GM06990 (cell line): ENCODE data around the gene SEPTIN8.
A peak's percentile ranks its signal among the peaks of the same experiment; 100 is the strongest.

Experiments
- DNase-seq: peaks from one replicate; pipeline ENCODE4 v3.0.0-alpha.2; 2011; ENCODE audit not compliant: insufficient read length; ENCODE audit errors: extremely low read depth
- H3K27me3 ChIP-seq: replicated peaks from 2 replicates; pipeline ENCODE4 v1.6.0; 2011; ENCODE audit warnings: low read length; ENCODE audit not compliant: control insufficient read depth, insufficient read depth
- H3K36me3 ChIP-seq: 2 replicates; pipeline ENCODE4 v1.5.1; 2011; ENCODE audit warnings: low read length; ENCODE audit not compliant: control insufficient read depth, insufficient read depth
- H3K4me3 ChIP-seq: replicated peaks from 2 replicates; pipeline ENCODE4 v1.5.1; 2011; ENCODE audit warnings: low read depth, mild to moderate bottlenecking, control low read depth, low read length
- CTCF ChIP-seq: IDR thresholded peaks from 2 replicates; pipeline ENCODE4 v1.5.1; 2011; ENCODE audit warnings: low read length, control low read depth, mild to moderate bottlenecking, inconsistent platforms; ENCODE audit not compliant: insufficient read depth, poor library complexity, severe bottlenecking

SEPTIN8 gene

DNA sequence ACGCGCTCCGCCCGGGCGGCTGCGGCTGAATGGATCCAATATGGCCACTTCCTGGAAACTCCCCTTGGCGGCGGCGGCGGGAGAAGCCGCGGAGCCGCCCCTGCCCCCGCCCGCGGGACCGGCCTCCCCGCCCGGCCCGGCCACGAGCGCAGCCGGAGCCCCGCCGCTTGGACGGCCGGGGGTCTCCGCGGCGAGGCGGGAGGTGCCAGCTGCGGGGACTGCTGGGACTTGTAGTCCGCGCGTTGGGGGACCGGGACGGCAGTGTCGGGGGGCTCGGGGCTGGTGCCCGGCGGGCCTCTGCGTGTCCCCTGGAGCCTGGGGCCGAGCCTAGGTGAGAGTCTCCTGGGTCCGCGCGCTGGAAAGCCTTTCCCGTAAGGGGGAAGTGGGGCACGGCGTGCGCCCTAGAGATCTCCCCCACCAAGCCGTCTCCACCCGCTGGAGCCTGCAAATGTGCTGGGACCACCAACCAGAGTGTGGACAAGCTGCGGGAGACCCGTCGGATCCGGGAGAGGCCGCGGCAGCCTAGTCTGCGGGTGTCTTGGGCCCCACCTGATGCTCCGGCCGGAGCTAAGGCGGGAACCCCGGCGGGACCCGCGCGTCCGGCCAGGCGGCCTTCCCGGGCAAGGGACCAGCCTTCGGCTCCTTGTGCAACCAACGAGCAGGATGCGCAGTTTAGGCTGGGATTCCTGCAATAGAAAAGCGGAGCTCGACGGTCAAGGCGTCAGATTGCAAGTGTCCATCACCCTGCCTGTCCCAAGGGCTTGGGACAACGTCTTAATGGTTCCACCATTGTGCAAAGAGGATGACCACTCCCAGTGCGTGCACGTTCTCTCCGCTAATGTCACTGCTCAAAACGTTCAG is at the start of gene SEPTIN8:
Gene SEPTIN8, minus strand, starts transcription at position 31 of the 861 bp plus-strand sequence. CDS start 102 bp downstream, outside the sequence.
- no peaks in the 10 kb centered on the region; the same call in 1 of the 2 replicates for H3K36me3 ChIP-seq
- no peak for TF ChIP-seq CTCF
- H3K27me3 ChIP-seq: no peaks in the 10 kb centered on the region
- H3K4me3 ChIP-seq: peak within 1 kb of the TSS; percentile 84
- peak; percentile 68 for DNase-seq

- Histone ChIP-seq H3K4me3 (no peak overlapping the region), H3K27me3 (no peaks in the 10 kb centered on the region; the same call in 1 of the 2 replicates), H3K36me3 (no peaks in the 10 kb centered on the region)
- DNase-seq: no peak
- no peak for TF ChIP-seq CTCF
These were observed 49.5 kb upstream of the SEPTIN8 start for GRCh38 chr5:132826424-132827082.

DNA sequence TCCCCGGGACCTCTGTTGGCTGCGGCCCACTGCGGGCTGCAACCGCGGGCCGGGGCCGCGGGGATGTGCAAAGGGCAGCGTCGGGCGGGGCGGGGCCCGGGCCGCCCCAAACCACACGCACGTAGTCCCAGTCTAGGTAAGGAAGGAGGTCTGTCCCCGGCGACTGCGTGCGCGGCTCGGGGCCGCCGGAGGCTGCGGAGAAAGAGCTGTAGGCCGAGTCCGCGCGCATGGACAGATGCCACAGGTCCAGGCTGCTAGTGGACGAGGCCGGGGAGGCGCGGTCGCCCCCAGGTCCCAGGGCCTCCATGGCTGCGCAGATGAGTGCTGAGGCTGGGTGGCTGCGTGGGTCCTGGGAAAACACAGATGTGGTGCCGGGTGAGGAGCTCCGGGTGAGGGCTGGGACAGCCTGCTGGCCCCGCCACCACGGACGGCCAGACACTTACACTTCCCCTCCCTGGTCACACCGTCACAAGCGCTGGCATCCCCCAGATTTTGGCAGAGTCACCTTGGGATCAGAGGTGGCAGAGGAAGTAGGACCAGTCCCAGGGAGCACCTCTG is 48.9 kb upstream of the SEPTIN8 start:
- no peak for DNase-seq
- H3K27me3 ChIP-seq: no peaks in the 10 kb centered on the region; the same call in 1 of the 2 replicates
- no peaks in the 10 kb centered on the region for H3K36me3 ChIP-seq
- no peak overlapping the region for H3K4me3 ChIP-seq
- TF ChIP-seq CTCF: no peak

DNA sequence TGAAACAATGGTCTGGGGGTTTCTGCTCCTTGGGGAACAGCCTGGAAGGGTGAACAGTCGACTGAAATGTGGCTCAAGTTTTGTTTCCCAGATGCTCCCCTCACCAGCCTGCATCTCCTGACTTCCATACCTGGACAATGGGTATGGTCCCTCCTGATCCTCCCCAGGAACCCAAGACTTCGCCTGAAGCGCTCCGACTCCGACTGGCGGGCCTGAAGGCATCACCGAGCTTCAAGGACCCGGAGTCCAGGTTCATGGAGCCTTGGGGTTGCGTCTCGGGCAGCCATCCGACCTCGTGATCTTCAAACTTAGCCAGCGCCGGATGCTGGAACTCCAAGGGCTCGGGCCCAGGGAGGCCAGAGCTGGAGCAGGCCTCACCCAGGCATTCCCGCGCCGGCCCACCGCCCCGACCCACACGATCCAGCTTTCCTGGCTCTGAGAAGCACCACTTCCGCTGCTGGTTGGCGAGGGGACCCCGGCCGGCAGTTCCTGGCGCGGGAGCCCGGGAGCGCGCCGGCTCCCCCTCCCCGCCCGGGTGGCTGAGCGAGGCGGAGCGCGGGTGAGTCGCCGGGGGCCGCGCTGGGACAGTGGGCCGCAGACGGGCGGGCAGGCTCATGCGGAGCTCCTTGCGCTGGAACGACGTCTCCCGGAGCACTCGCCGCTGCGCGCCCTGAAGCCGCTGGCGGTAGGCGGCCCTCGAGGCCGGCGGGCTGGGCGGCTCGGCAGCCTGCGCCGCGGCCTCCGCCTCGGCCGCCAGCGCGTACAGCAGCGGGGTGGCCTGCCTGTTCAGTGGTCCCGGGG is 48.2 kb upstream of the SEPTIN8 start:
- H3K4me3 ChIP-seq: no peak overlapping the region
- no peaks in the 10 kb centered on the region; the same call in 1 of the 2 replicates for H3K27me3 ChIP-seq
- no peak for TF ChIP-seq CTCF
- H3K36me3 ChIP-seq: no peaks in the 10 kb centered on the region
- peak; percentile 47 for DNase-seq

DNA sequence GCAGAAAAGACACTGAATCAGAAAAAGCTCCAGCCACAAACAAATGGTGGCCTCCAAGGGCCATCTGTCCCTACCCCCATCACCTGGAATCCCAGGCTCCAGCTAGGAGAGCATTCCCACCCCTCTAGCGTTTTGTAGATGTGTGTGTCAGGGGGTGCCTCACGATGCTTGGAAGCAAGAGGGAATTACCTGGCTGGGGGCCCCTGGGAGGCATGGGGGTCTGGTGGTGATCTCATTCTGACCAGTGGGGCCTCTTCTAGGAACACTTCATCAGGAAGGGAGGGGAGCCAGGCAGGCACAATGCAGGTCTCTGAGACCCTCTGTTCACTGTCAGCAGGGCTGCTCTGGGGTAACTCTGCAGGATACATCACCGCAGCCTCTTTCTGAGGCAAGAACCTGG is 47.4 kb upstream of the SEPTIN8 start:
- no peaks in the 10 kb centered on the region; the same call in 1 of the 2 replicates for H3K27me3 ChIP-seq
- no peaks in the 10 kb centered on the region for H3K36me3 ChIP-seq
- TF ChIP-seq CTCF: no peak
- no peak for DNase-seq
- no peak overlapping the region for H3K4me3 ChIP-seq
